H9 (cell line): ENCODE data around the gene C1RL. TPM values are rescaled to one million over a fixed set of nuclear protein-coding genes. Genes with fewer than 3 reads are reported as not detected.

Source experiments
- DNase-seq: peaks from one replicate; pipeline ENCODE4 v3.0.0-alpha.2; 2017
- H2AFZ ChIP-seq: one replicate; pipeline ENCODE4 v1.6.1; 2013; ENCODE audit warnings: mild to moderate bottlenecking, low read length, control low read depth, moderate library complexity
- H2AK5ac ChIP-seq: 2 replicates; pipeline ENCODE4 v1.6.1; 2013; ENCODE audit warnings: low read length, control low read depth, mixed read lengths; ENCODE audit not compliant: insufficient read length
- H2BK120ac ChIP-seq: one replicate; pipeline ENCODE4 v1.6.1; 2013; ENCODE audit warnings: low read depth, mild to moderate bottlenecking, low read length, control low read depth, inconsistent platforms; ENCODE audit not compliant: poor library complexity, severe bottlenecking
- H2BK12ac ChIP-seq: 2 replicates; pipeline ENCODE4 v1.6.1; 2013; ENCODE audit warnings: low read length, control low read depth, mixed read lengths, low read depth; ENCODE audit not compliant: insufficient read length
- H2BK15ac ChIP-seq: 2 replicates; pipeline ENCODE4 v1.6.1; 2013; ENCODE audit warnings: low read depth, low read length, control low read depth
- H2BK20ac ChIP-seq: one replicate; pipeline ENCODE4 v1.6.1; 2013; ENCODE audit warnings: low read depth, mild to moderate bottlenecking, low read length, control low read depth, inconsistent platforms; ENCODE audit not compliant: poor library complexity, severe bottlenecking
- H2BK5ac ChIP-seq: 2 replicates; pipeline ENCODE4 v1.6.1; 2013; ENCODE audit warnings: low read length, control low read depth, mixed read lengths; ENCODE audit not compliant: insufficient read length
- H3K14ac ChIP-seq: 2 replicates; pipeline ENCODE4 v1.6.1; 2013; ENCODE audit warnings: low read length, control low read depth; ENCODE audit not compliant: insufficient read depth
- H3K18ac ChIP-seq: 2 replicates; pipeline ENCODE4 v1.6.1; 2013; ENCODE audit warnings: low read depth, mild to moderate bottlenecking, mixed read lengths, low read length, control low read depth; ENCODE audit not compliant: insufficient read length
- H3K23ac ChIP-seq: 2 replicates; pipeline ENCODE4 v1.6.1; 2013; ENCODE audit warnings: low read length, control low read depth, mixed read lengths, low read depth; ENCODE audit not compliant: insufficient read length
- H3K23me2 ChIP-seq: 2 replicates; pipeline ENCODE4 v1.6.1; 2013; ENCODE audit warnings: low read depth, mild to moderate bottlenecking, mixed read lengths, low read length, control low read depth; ENCODE audit not compliant: insufficient read length, poor library complexity, severe bottlenecking
- H3K27ac ChIP-seq: 2 replicates; pipeline ENCODE4 v1.5.1; 2013; ENCODE audit warnings: low read length, control low read depth, mixed read lengths, low read depth; ENCODE audit not compliant: insufficient read length
- H3K27me3 ChIP-seq: 2 replicates; pipeline ENCODE4 v1.6.1; 2013; ENCODE audit warnings: low read length, control low read depth, inconsistent platforms; ENCODE audit not compliant: insufficient read depth
- H3K4ac ChIP-seq: 2 replicates; pipeline ENCODE4 v1.6.1; 2013; ENCODE audit warnings: low read depth, mild to moderate bottlenecking, control low read depth, inconsistent platforms, low read length, moderate library complexity
- H3K4me1 ChIP-seq: 2 replicates; pipeline ENCODE4 v1.6.1; 2013; ENCODE audit warnings: low read length, control low read depth, inconsistent platforms; ENCODE audit not compliant: insufficient read depth
- H3K4me2 ChIP-seq: 2 replicates; pipeline ENCODE4 v1.6.1; 2013; ENCODE audit warnings: low read length, control low read depth, mixed read lengths; ENCODE audit not compliant: insufficient read length, insufficient read depth
- H3K56ac ChIP-seq: 2 replicates; pipeline ENCODE4 v1.6.1; 2013; ENCODE audit warnings: low read depth, mild to moderate bottlenecking, mixed read lengths, low read length, control low read depth; ENCODE audit not compliant: insufficient read length
- H3K79me1 ChIP-seq: 2 replicates; pipeline ENCODE4 v1.6.1; 2013; ENCODE audit warnings: low read depth, mild to moderate bottlenecking, moderate library complexity, low read length, control low read depth, inconsistent platforms; ENCODE audit not compliant: insufficient read depth, poor library complexity, severe bottlenecking
- H3K79me2 ChIP-seq: 2 replicates; pipeline ENCODE4 v1.6.1; 2013; ENCODE audit warnings: low read length, control low read depth, inconsistent platforms; ENCODE audit not compliant: insufficient read depth
- H3K9ac ChIP-seq: 2 replicates; pipeline ENCODE4 v1.6.1; 2013; ENCODE audit warnings: low read length, control low read depth, mixed read lengths; ENCODE audit not compliant: insufficient read length; ENCODE audit errors: extremely low read depth
- H3K9me3 ChIP-seq: one replicate; pipeline ENCODE4 v1.6.1; 2013; ENCODE audit warnings: low read depth, low read length, inconsistent platforms; ENCODE audit not compliant: control insufficient read depth
- H3T11ph ChIP-seq: one replicate; pipeline ENCODE4 v1.6.1; 2013; ENCODE audit warnings: mild to moderate bottlenecking, low read length, control low read depth, inconsistent platforms
- H4K20me1 ChIP-seq: one replicate; pipeline ENCODE4 v1.6.1; 2013; ENCODE audit not compliant: control insufficient read depth, insufficient read length, insufficient read depth
- H4K5ac ChIP-seq: 2 replicates; pipeline ENCODE4 v1.6.1; 2013; ENCODE audit warnings: low read depth, mild to moderate bottlenecking, mixed read lengths, low read length, control low read depth; ENCODE audit not compliant: insufficient read length
- H4K8ac ChIP-seq: replicated peaks from 2 replicates; pipeline ENCODE4 v1.6.1; 2013; ENCODE audit warnings: low read length, control low read depth, mixed read lengths, low read depth; ENCODE audit not compliant: insufficient read length
- H4K91ac ChIP-seq: 2 replicates; pipeline ENCODE4 v1.6.1; 2013; ENCODE audit warnings: low read depth, mild to moderate bottlenecking, moderate library complexity, mixed read lengths, low read length, control low read depth; ENCODE audit not compliant: insufficient read length
- H3K27ac Mint-ChIP-seq, 3 experiments: 2 replicates in 2 of 3; 3 replicates in 1 of 3; pipeline ENCODE4 v1.8.0; 2020 to 2021; ENCODE audit warnings: mixed read lengths in 3 of 3, mild to moderate bottlenecking in 1 of 3, moderate library complexity in 1 of 3
- H3K27me3 Mint-ChIP-seq: 2 replicates; pipeline ENCODE4 v1.8.0; 2021; ENCODE audit warnings: low read depth, mild to moderate bottlenecking, moderate library complexity, mixed read lengths
- H3K36me3 Mint-ChIP-seq, 3 experiments: 2 replicates in 2 of 3; 3 replicates in 1 of 3; pipeline ENCODE4 v1.8.0; 2020 to 2021; ENCODE audit warnings: low read depth in 3 of 3, mixed read lengths in 3 of 3; ENCODE audit not compliant: insufficient read depth in 1 of 3
- H3K4me1 Mint-ChIP-seq, 2 experiments: 2 replicates each; pipeline ENCODE4 v1.8.0; 2020; ENCODE audit warnings: mixed read lengths in 2 of 2
- H3K4me3 Mint-ChIP-seq, 2 experiments: 2 replicates in 1 of 2; 3 replicates in 1 of 2; pipeline ENCODE4 v1.8.0; 2020 to 2021; ENCODE audit warnings: mild to moderate bottlenecking in 2 of 2, mixed read lengths in 2 of 2, moderate library complexity in 1 of 2
- H3K9me3 Mint-ChIP-seq, 2 experiments: 2 replicates in 1 of 2; 3 replicates in 1 of 2; pipeline ENCODE4 v1.8.0; 2020; ENCODE audit warnings: mild to moderate bottlenecking in 2 of 2, mixed read lengths in 2 of 2, moderate library complexity in 1 of 2
- CTCF ChIP-seq: fragments of 200-600 bp; sonication (generic); conservative IDR thresholded peaks from 3 replicates; pipeline ENCODE4 v1.8.0; 2021; ENCODE audit warnings: antibody characterized with exemption, mild to moderate bottlenecking
- WGBS: extraction: QIAGEN DNeasy Blood & Tissue Kit; methylation state at CpG from one replicate; pipeline ENCODE4 v1.1.7; 2013; ENCODE audit warnings: missing lambda C conversion rate, low lambda C conversion rate, mixed read lengths; ENCODE audit not compliant: insufficient read length; ENCODE audit errors: extremely low coverage; 5-methylcytosine and 5-hydroxymethylcytosine counted together
- total RNA-seq: library from RNA; stranded (reverse); gene quantifications from 2 replicates; pipeline ENCODE4 v1.2.1, GENCODE V29; 2021

The C1RL gene
- total RNA-seq, 1 experiment from 2014 or later, result 15.1 TPM

DNA sequence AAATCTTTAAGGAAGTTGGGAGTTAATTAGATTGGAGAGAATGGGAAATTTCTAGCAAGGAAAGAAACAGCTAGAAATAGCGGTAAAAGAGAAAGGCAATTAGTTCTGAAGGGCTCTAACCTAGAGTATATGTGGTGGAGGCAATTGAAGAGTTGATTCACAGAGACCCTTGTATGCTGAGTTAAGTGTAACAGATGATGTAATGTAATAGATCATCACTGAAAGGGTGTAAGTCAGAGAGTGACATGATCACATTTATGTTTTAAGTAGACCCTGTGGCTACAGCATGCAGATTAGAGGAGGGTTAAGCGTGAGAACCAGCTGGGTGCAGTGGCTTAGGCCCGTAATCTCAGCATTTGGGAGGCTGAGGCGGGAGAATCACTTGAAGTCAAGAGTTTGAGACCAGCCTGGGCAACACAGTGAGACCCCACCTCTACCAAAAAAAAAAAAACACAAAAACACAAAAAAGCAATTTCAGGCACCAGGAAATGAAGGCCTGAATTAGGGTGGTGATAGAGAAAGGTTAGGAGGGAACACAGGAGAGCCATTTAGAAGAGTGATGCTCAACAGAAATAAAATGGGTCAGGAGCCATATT lies 16.7 kb upstream of the C1RL start:
- no peak for TF ChIP-seq CTCF
- peaks cover 10% of the 10 kb centered on the region for H3K23me2 ChIP-seq
- Mint-ChIP-seq H3K27ac (no peak overlapping the region), H3K4me1 (peaks cover 23 to 31% of the 10 kb centered on the region in 2 experiments), H3K9me3 (no peaks in the 10 kb centered on the region; a peak in 2 of 5 replicates), H3K4me3 (no peak overlapping the region), H3K27me3 (peaks cover 9% of the 10 kb centered on the region), H3K36me3 (no peaks in the 10 kb centered on the region; a peak in 1 of 7 replicates)
- H2BK120ac ChIP-seq, result no peak overlapping the region
- no peak overlapping the region for H3K9ac ChIP-seq
- H2AFZ ChIP-seq, result no peak overlapping the region
- no peak overlapping the region for H2BK12ac ChIP-seq
- DNase-seq, result no peak
- no peak overlapping the region for H3K4ac ChIP-seq
- H4K8ac ChIP-seq, result no peak overlapping the region
- no peak overlapping the region for H3K56ac ChIP-seq
- no peak overlapping the region for H3K23ac ChIP-seq
- H3T11ph ChIP-seq, result no peak overlapping the region
- H3K4me2 ChIP-seq, result no peak overlapping the region
- H2AK5ac ChIP-seq, result no peak overlapping the region
- 100% methylated on average over 1 of the region's 4 CpGs for WGBS
- no peaks in the 10 kb centered on the region for H3K79me2 ChIP-seq
- H3K27ac ChIP-seq, result no peak overlapping the region
- H4K20me1 ChIP-seq, result peaks cover 2% of the 10 kb centered on the region
- no peak overlapping the region for H4K91ac ChIP-seq
- no peak overlapping the region for H2BK15ac ChIP-seq
- H3K9me3 ChIP-seq, result no peaks in the 10 kb centered on the region
- H3K18ac ChIP-seq, result no peak overlapping the region
- H3K79me1 ChIP-seq, result no peaks in the 10 kb centered on the region
- no peaks in the 10 kb centered on the region for H3K27me3 ChIP-seq
- H3K4me1 ChIP-seq, result peaks cover 9% of the 10 kb centered on the region; the same call in 1 of the 2 replicates
- H3K14ac ChIP-seq, result no peak overlapping the region
- no peak overlapping the region for H4K5ac ChIP-seq
- H2BK20ac ChIP-seq, result no peak overlapping the region
- H2BK5ac ChIP-seq, result no peak overlapping the region
